Endodermal cell (in vitro differentiated cells): ENCODE results near the gene ZNF574. TPM values are rescaled to one million over a fixed set of nuclear protein-coding genes. Genes with fewer than 3 reads are reported as not detected.

Experiments
- DNase-seq: peaks from one replicate; pipeline ENCODE4 v3.0.0-alpha.2; 2017
- H3K27ac ChIP-seq: 2 replicates; pipeline ENCODE4 v1.5.1; 2013; ENCODE audit warnings: mild to moderate bottlenecking, low read depth, low read length, moderate library complexity
- H3K27me3 ChIP-seq: 2 replicates; pipeline ENCODE4 v1.6.1; 2013; ENCODE audit warnings: mild to moderate bottlenecking, low read length, moderate library complexity; ENCODE audit not compliant: insufficient read depth, control insufficient read depth, poor library complexity, severe bottlenecking
- H3K36me3 ChIP-seq: 2 replicates; pipeline ENCODE4 v1.7.0; 2013; ENCODE audit warnings: mild to moderate bottlenecking, low read length, moderate library complexity; ENCODE audit not compliant: control insufficient read depth, insufficient read depth
- H3K4me1 ChIP-seq: one replicate; pipeline ENCODE4 v1.7.0; 2013; ENCODE audit warnings: low read length; ENCODE audit not compliant: control insufficient read depth, insufficient read depth
- H3K4me3 ChIP-seq: 2 replicates; pipeline ENCODE4 v1.5.1; 2013; ENCODE audit warnings: mild to moderate bottlenecking, low read length, moderate library complexity
- H3K9ac ChIP-seq: 2 replicates; pipeline ENCODE4 v1.6.1; 2013; ENCODE audit warnings: mild to moderate bottlenecking, low read length, moderate library complexity; ENCODE audit not compliant: poor library complexity, severe bottlenecking; ENCODE audit errors: extremely low read depth
- H3K9me3 ChIP-seq: 2 replicates; pipeline ENCODE4 v1.6.1; 2013; ENCODE audit warnings: mild to moderate bottlenecking, low read length, moderate library complexity; ENCODE audit not compliant: control insufficient read depth
- H3K27ac Mint-ChIP-seq: 2 replicates; pipeline ENCODE4 v1.8.0; 2020; ENCODE audit warnings: mixed read lengths
- H3K27me3 Mint-ChIP-seq: 2 replicates; pipeline ENCODE4 v1.8.0; 2021; ENCODE audit warnings: mild to moderate bottlenecking, mixed read lengths; ENCODE audit not compliant: insufficient read depth
- H3K36me3 Mint-ChIP-seq: 2 replicates; pipeline ENCODE4 v1.8.0; 2020; ENCODE audit warnings: low read depth, mixed read lengths
- H3K4me1 Mint-ChIP-seq: 2 replicates; pipeline ENCODE4 v1.8.0; 2020; ENCODE audit warnings: mixed read lengths
- H3K4me3 Mint-ChIP-seq: 2 replicates; pipeline ENCODE4 v1.8.0; 2020; ENCODE audit warnings: mild to moderate bottlenecking, moderate library complexity, mixed read lengths
- H3K9me3 Mint-ChIP-seq: 2 replicates; pipeline ENCODE4 v1.8.0; 2020; ENCODE audit warnings: mild to moderate bottlenecking, mixed read lengths
- CTCF ChIP-seq: fragments of 200-600 bp; sonication (generic); conservative IDR thresholded peaks from 2 replicates; pipeline ENCODE4 v1.5.0; 2021; ENCODE audit warnings: antibody characterized with exemption, mild to moderate bottlenecking
- WGBS, 2 experiments: methylation state at CpG; one replicate each; pipeline versions ENCODE4 v1.1.5 to v1.1.7; 2013; ENCODE audit warnings: missing lambda C conversion rate in 2 of 2, mixed read lengths in 1 of 2; ENCODE audit not compliant: insufficient coverage in 1 of 2, insufficient read length in 1 of 2; 5-methylcytosine and 5-hydroxymethylcytosine counted together
- total RNA-seq, 2 donors: library from RNA; stranded (reverse); fragmentation: NEBNext Ultra II Directional in 1 of 2; extraction: Animal tissue kit (Norgen Biotek cat#: 25700) in 1 of 2; gene quantifications; 2 replicates in 1 of 2; 3 replicates in 1 of 2; pipeline ENCODE4 v1.2.1, GENCODE V29; 2021

Gene ZNF574
- total RNA-seq, 2 donors from 2014 or later: 20.9 to 22.1 TPM

DNA sequence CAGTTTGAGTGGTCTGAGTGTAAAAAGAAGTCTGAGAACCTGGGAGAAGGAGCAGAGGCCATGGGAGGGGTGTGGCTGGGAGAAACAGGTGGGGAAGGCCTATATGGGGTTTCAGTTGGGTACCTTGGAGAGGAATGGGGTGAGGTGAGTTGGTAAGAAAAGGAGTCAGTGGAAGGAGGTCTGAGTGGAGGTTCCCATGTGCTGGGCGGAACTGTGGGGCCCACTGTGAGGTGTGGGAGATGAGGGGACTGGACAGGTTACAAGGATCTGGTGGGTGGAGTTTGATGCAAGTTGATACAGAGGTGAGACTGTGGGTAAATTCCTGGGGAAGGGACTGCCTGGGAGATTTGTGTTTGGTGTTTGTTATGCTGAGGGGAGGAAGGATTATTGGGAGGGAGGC, 2.1 kb downstream of the ZNF574 start:
- Histone ChIP-seq H3K4me1 (no peaks in the 10 kb centered on the region), H3K4me3 (peak overlapping the region; percentile 100), H3K27me3 (no peaks in the 10 kb centered on the region), H3K27ac (no peak overlapping the region), H3K36me3 (peaks cover 39% of the 10 kb centered on the region), H3K9me3 (no peaks in the 10 kb centered on the region), H3K9ac (no peak overlapping the region)
- no peak for DNase-seq
- Mint-ChIP-seq H3K27me3 (no peaks in the 10 kb centered on the region), H3K4me1 (peaks cover 24% of the 10 kb centered on the region), H3K9me3 (no peaks in the 10 kb centered on the region), H3K36me3 (peaks cover 42% of the 10 kb centered on the region), H3K27ac (peak overlapping the region; percentile 89), H3K4me3 (peak overlapping the region; percentile 96)
- no peak for TF ChIP-seq CTCF
- WGBS, 2 experiments: 95% methylated on average over 1 of the region's 1 CpG; no CpG with 5 or more reads in 1 of the 2 experiments

GRCh38 chr19:42078538-42079275, 2.7 kb downstream of the ZNF574 start:
- no peaks in the 10 kb centered on the region for H3K27me3 Mint-ChIP-seq
- DNase-seq: no peak
- 90 to 92% methylated on average over 11 to 15 of the region's 15 CpGs for WGBS, 2 experiments
- no peaks in the 10 kb centered on the region for H3K9me3 Mint-ChIP-seq
- peak overlapping the region; percentile 96 for H3K4me3 Mint-ChIP-seq
- H3K9ac ChIP-seq: no peak overlapping the region
- peaks cover 46% of the 10 kb centered on the region for H3K36me3 Mint-ChIP-seq
- H3K4me1 ChIP-seq: no peaks in the 10 kb centered on the region
- H3K4me1 Mint-ChIP-seq: peaks cover 24% of the 10 kb centered on the region
- no peak overlapping the region for H3K27ac ChIP-seq
- no peak overlapping the region for H3K27ac Mint-ChIP-seq
- TF ChIP-seq CTCF: no peak
- no peak overlapping the region for H3K4me3 ChIP-seq
- peaks cover 39% of the 10 kb centered on the region for H3K36me3 ChIP-seq
- H3K27me3 ChIP-seq: no peaks in the 10 kb centered on the region
- H3K9me3 ChIP-seq: no peaks in the 10 kb centered on the region

- H3K27me3 Mint-ChIP-seq: no peaks in the 10 kb centered on the region
- peak overlapping the region; percentile 68 for H3K27ac Mint-ChIP-seq
- peaks cover 49% of the 10 kb centered on the region for H3K36me3 Mint-ChIP-seq
- H3K4me3 ChIP-seq: no peak overlapping the region
- no peak for DNase-seq
- H3K4me1 ChIP-seq: no peaks in the 10 kb centered on the region
- 93 to 95% methylated on average over 10 to 16 of the region's 16 CpGs for WGBS, 2 experiments
- no peak overlapping the region for H3K9ac ChIP-seq
- peaks cover 24% of the 10 kb centered on the region for H3K4me1 Mint-ChIP-seq
- H3K9me3 Mint-ChIP-seq: no peaks in the 10 kb centered on the region
- H3K9me3 ChIP-seq: no peaks in the 10 kb centered on the region
- H3K27me3 ChIP-seq: no peaks in the 10 kb centered on the region
- no peak for TF ChIP-seq CTCF
- H3K36me3 ChIP-seq: peaks cover 39% of the 10 kb centered on the region
- H3K27ac ChIP-seq: no peak overlapping the region
- H3K4me3 Mint-ChIP-seq: no peak overlapping the region
Observed at GRCh38 chr19:42079276-42079669, 3.3 kb downstream of the ZNF574 start.
